OCI-M2 (cell line): ENCODE data around the gene ID2.

Experiments used
- DNase-seq: peaks from one replicate; lab custom pipeline; 2025; ENCODE audit not compliant: unreplicated experiment; lab: John Stamatoyannopoulos, UW

ID2 gene

GRCh38 chr2:8682719-8683667 is 1.1 kb downstream of the ID2 start:
- DNase-seq, result no peak

- DNase-seq, result no peak
Observed at GRCh38 chr2:8684540-8684877, 2.7 kb downstream of the ID2 start.

GRCh38 chr2:8684878-8685696 is 3.2 kb downstream of the ID2 start:
- no peak for DNase-seq

GRCh38 chr2:8685697-8686358 is 4.0 kb downstream of the ID2 start:
- DNase-seq, result no peak

- no peak for DNase-seq
Observed at GRCh38 chr2:8691859-8692437, 10.1 kb downstream of the ID2 start.

- no peak for DNase-seq
Observed at GRCh38 chr2:8692783-8693156, 10.9 kb downstream of the ID2 start.

- no peak for DNase-seq
Observed at GRCh38 chr2:8693157-8693821, 11.4 kb downstream of the ID2 start.

- no peak for DNase-seq
Observed at GRCh38 chr2:8694737-8695136, 12.9 kb downstream of the ID2 start.

- no peak for DNase-seq
Observed at GRCh38 chr2:8697190-8697589, 15.3 kb downstream of the ID2 start.

- DNase-seq, result no peak
Observed at GRCh38 chr2:8699839-8700238, 18.0 kb downstream of the ID2 start.

GRCh38 chr2:8701681-8702379 is 20.0 kb downstream of the ID2 start:
- DNase-seq, result no peak

GRCh38 chr2:8704906-8705305 is 23.1 kb downstream of the ID2 start:
- DNase-seq, result no peak

- no peak for DNase-seq
Observed at GRCh38 chr2:8709611-8710010, 27.8 kb downstream of the ID2 start.

GRCh38 chr2:8710951-8711350 is 29.1 kb downstream of the ID2 start:
- no peak for DNase-seq

- DNase-seq, result no peak
Observed at GRCh38 chr2:8714283-8714682, 32.4 kb downstream of the ID2 start.

GRCh38 chr2:8714971-8715370 is 33.1 kb downstream of the ID2 start:
- no peak for DNase-seq

GRCh38 chr2:8719528-8719927 is 37.7 kb downstream of the ID2 start:
- no peak for DNase-seq

GRCh38 chr2:8720741-8721140 is 38.9 kb downstream of the ID2 start:
- DNase-seq, result no peak

- DNase-seq, result no peak
Observed at GRCh38 chr2:8721410-8721809, 39.6 kb downstream of the ID2 start.

GRCh38 chr2:8722986-8723385 is 41.1 kb downstream of the ID2 start:
- DNase-seq, result no peak
